WTC11 (cell line): ENCODE measurements around the gene FBXO3. TPM values are rescaled to one million over a fixed set of nuclear protein-coding genes. Genes with fewer than 3 reads are reported as not detected.

Source experiments
- ATF1 ChIP-seq: sonication (generic); formaldehyde crosslinking; IDR thresholded peaks from 2 replicates; pipeline ENCODE4 v1.8.1; 2023; ENCODE audit warnings: mild to moderate bottlenecking, moderate library complexity, missing genetic modification reagents
- E2F4 ChIP-seq: sonication (generic); formaldehyde crosslinking; IDR thresholded peaks from 2 replicates; pipeline ENCODE4 v1.8.1; 2022; ENCODE audit warnings: low read depth, mild to moderate bottlenecking, moderate library complexity, missing genetic modification reagents, borderline replicate concordance
- GABPB1 ChIP-seq: sonication (generic); formaldehyde crosslinking; IDR thresholded peaks from 2 replicates; pipeline ENCODE4 v1.8.1; 2023; ENCODE audit warnings: mild to moderate bottlenecking, missing genetic modification reagents
- GTF2I ChIP-seq: fragments of 250-450 bp; sonication (Bioruptor Pico); conservative IDR thresholded peaks from 2 replicates; pipeline ENCODE4 v1.4.0; 2021; ENCODE audit warnings: mild to moderate bottlenecking
- IRF1 ChIP-seq: sonication (generic); formaldehyde crosslinking; IDR thresholded peaks from 2 replicates; pipeline ENCODE4 v1.8.0; 2023; ENCODE audit warnings: missing genetic modification reagents
- JUN ChIP-seq: sonication (generic); formaldehyde crosslinking; IDR thresholded peaks from 2 replicates; pipeline ENCODE4 v1.8.0; 2023; ENCODE audit warnings: mild to moderate bottlenecking, missing genetic modification reagents
- NR1H2 ChIP-seq: sonication (generic); formaldehyde crosslinking; IDR thresholded peaks from 2 replicates; pipeline ENCODE4 v1.9.0; 2021; ENCODE audit warnings: mild to moderate bottlenecking, moderate library complexity, missing genetic modification reagents
- PRDM15 ChIP-seq: sonication (generic); formaldehyde crosslinking; IDR thresholded peaks from 2 replicates; pipeline ENCODE4 v1.8.0; 2022; ENCODE audit warnings: missing genetic modification reagents
- RELA ChIP-seq: sonication (generic); formaldehyde crosslinking; IDR thresholded peaks from 2 replicates; pipeline ENCODE4 v1.8.1; 2022; ENCODE audit warnings: missing genetic modification reagents, mild to moderate bottlenecking, borderline replicate concordance
- SOX15 ChIP-seq: fragments of 250-450 bp; sonication (Bioruptor Pico); IDR thresholded peaks from 2 replicates; pipeline ENCODE4 v1.9.0; 2021; ENCODE audit warnings: mild to moderate bottlenecking
- TCF7 ChIP-seq: sonication (generic); formaldehyde crosslinking; IDR thresholded peaks from 2 replicates; pipeline ENCODE4 v1.8.0; 2022; ENCODE audit warnings: mild to moderate bottlenecking, low read depth, missing genetic modification reagents, moderate library complexity
- TEAD4 ChIP-seq: sonication (generic); formaldehyde crosslinking; IDR thresholded peaks from 2 replicates; pipeline ENCODE4 v1.8.0; 2022; ENCODE audit warnings: mild to moderate bottlenecking, missing genetic modification reagents
- ZBTB43 ChIP-seq: sonication (generic); formaldehyde crosslinking; IDR thresholded peaks from 2 replicates; pipeline ENCODE4 v1.8.1; 2023; ENCODE audit warnings: mild to moderate bottlenecking, missing genetic modification reagents
- ZNF281 ChIP-seq: sonication (generic); formaldehyde crosslinking; IDR thresholded peaks from 2 replicates; pipeline ENCODE4 v1.8.0; 2023; ENCODE audit warnings: mild to moderate bottlenecking, missing genetic modification reagents
- ZNF317 ChIP-seq: sonication (generic); formaldehyde crosslinking; IDR thresholded peaks from 2 replicates; pipeline ENCODE4 v1.8.1; 2023; ENCODE audit warnings: low read depth, mild to moderate bottlenecking, moderate library complexity, missing genetic modification reagents, borderline replicate concordance
- ZNF416 ChIP-seq: fragments of 250-450 bp; sonication (Bioruptor Pico); IDR thresholded peaks from 2 replicates; pipeline ENCODE4 v1.9.0; 2021; ENCODE audit warnings: mild to moderate bottlenecking, inconsistent platforms
- total RNA-seq: library from RNA; stranded (reverse); gene quantifications from 3 replicates; pipeline ENCODE4 v1.2.3, GENCODE V29; 2021
- TF ChIP-seq, protein P1 (sequence below): sonication (generic); formaldehyde crosslinking; IDR thresholded peaks from 2 replicates; pipeline ENCODE4 v1.8.0; 2022; ENCODE audit warnings: mild to moderate bottlenecking, missing genetic modification reagents
- TF ChIP-seq, protein P2 (sequence below): sonication (generic); formaldehyde crosslinking; conservative IDR thresholded peaks from 2 replicates; pipeline ENCODE4 v1.8.1; 2023; ENCODE audit warnings: mild to moderate bottlenecking, low read depth, missing genetic modification reagents, moderate library complexity
- TF ChIP-seq, protein P3 (sequence below): sonication (generic); formaldehyde crosslinking; IDR thresholded peaks from 2 replicates; pipeline ENCODE4 v1.8.0; 2023; ENCODE audit warnings: missing genetic modification reagents, mild to moderate bottlenecking, borderline replicate concordance

Gene FBXO3
- total RNA-seq, 1 experiment from 2014 or later: 14.5 TPM

GRCh38 chr11:33802194-33802950 lies 28.1 kb upstream of the FBXO3 start (continued):
- TF ChIP-seq JUN (CRISPR knock-in tag): no peak
- TF ChIP-seq E2F4: no peak
- TF ChIP-seq PRDM15 (CRISPR knock-in tag): peak; percentile 99
- TF ChIP-seq, protein P1, sequence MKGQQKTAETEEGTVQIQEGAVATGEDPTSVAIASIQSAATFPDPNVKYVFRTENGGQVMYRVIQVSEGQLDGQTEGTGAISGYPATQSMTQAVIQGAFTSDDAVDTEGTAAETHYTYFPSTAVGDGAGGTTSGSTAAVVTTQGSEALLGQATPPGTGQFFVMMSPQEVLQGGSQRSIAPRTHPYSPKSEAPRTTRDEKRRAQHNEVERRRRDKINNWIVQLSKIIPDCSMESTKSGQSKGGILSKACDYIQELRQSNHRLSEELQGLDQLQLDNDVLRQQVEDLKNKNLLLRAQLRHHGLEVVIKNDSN: no peak
- no peak for TF ChIP-seq SOX15 (CRISPR knock-in tag)
- TF ChIP-seq, protein P2, sequence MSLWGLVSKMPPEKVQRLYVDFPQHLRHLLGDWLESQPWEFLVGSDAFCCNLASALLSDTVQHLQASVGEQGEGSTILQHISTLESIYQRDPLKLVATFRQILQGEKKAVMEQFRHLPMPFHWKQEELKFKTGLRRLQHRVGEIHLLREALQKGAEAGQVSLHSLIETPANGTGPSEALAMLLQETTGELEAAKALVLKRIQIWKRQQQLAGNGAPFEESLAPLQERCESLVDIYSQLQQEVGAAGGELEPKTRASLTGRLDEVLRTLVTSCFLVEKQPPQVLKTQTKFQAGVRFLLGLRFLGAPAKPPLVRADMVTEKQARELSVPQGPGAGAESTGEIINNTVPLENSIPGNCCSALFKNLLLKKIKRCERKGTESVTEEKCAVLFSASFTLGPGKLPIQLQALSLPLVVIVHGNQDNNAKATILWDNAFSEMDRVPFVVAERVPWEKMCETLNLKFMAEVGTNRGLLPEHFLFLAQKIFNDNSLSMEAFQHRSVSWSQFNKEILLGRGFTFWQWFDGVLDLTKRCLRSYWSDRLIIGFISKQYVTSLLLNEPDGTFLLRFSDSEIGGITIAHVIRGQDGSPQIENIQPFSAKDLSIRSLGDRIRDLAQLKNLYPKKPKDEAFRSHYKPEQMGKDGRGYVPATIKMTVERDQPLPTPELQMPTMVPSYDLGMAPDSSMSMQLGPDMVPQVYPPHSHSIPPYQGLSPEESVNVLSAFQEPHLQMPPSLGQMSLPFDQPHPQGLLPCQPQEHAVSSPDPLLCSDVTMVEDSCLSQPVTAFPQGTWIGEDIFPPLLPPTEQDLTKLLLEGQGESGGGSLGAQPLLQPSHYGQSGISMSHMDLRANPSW: no peak
- TF ChIP-seq IRF1 (CRISPR knock-in tag): 0 out of 2 replicates have a peak, but pooled peaks have one; percentile 24
- TF ChIP-seq ZNF317: no peak
- TF ChIP-seq GABPB1 (CRISPR knock-in tag): no peak
- 0 out of 2 replicates have a peak, but pooled peaks have one; percentile 30 for TF ChIP-seq GTF2I (CRISPR knock-in tag)
- no peak for TF ChIP-seq ZNF416 (CRISPR knock-in tag)
- TF ChIP-seq TCF7 (CRISPR knock-in tag): no peak
- no peak for TF ChIP-seq ZNF281 (CRISPR knock-in tag)
- no peak for TF ChIP-seq RELA (CRISPR knock-in tag)
- TF ChIP-seq TEAD4 (CRISPR knock-in tag): no peak
- no peak for TF ChIP-seq ZBTB43 (CRISPR knock-in tag)
- TF ChIP-seq NR1H2 (CRISPR knock-in tag): no peak
- no peak for TF ChIP-seq ATF1
- TF ChIP-seq, protein P3, sequence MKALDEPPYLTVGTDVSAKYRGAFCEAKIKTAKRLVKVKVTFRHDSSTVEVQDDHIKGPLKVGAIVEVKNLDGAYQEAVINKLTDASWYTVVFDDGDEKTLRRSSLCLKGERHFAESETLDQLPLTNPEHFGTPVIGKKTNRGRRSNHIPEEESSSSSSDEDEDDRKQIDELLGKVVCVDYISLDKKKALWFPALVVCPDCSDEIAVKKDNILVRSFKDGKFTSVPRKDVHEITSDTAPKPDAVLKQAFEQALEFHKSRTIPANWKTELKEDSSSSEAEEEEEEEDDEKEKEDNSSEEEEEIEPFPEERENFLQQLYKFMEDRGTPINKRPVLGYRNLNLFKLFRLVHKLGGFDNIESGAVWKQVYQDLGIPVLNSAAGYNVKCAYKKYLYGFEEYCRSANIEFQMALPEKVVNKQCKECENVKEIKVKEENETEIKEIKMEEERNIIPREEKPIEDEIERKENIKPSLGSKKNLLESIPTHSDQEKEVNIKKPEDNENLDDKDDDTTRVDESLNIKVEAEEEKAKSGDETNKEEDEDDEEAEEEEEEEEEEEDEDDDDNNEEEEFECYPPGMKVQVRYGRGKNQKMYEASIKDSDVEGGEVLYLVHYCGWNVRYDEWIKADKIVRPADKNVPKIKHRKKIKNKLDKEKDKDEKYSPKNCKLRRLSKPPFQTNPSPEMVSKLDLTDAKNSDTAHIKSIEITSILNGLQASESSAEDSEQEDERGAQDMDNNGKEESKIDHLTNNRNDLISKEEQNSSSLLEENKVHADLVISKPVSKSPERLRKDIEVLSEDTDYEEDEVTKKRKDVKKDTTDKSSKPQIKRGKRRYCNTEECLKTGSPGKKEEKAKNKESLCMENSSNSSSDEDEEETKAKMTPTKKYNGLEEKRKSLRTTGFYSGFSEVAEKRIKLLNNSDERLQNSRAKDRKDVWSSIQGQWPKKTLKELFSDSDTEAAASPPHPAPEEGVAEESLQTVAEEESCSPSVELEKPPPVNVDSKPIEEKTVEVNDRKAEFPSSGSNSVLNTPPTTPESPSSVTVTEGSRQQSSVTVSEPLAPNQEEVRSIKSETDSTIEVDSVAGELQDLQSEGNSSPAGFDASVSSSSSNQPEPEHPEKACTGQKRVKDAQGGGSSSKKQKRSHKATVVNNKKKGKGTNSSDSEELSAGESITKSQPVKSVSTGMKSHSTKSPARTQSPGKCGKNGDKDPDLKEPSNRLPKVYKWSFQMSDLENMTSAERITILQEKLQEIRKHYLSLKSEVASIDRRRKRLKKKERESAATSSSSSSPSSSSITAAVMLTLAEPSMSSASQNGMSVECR (CRISPR knock-in tag): peak; percentile 65; the same call in 1 of the 2 replicates
